HEK293 (cell line): ENCODE data around the gene RABGEF1.
"Not testable (repeated sequence)": the region's sequence is repeated elsewhere in the genome, so short reads cannot be mapped to it uniquely, and the experiment has no call there.

ENCODE experiments used
- CTCF ChIA-PET: fragments of 350-600 bp; formaldehyde crosslinking; extraction: SDS; loops from one replicate; lab custom pipeline; 2021; ENCODE audit warnings: antibody characterized with exemption; lab: Yijun Ruan, JAX
- POLR2A ChIA-PET: fragments of 300-600 bp; formaldehyde crosslinking; extraction: SDS; loops from one replicate; lab custom pipeline; 2020; ENCODE audit warnings: antibody characterized with exemption, inconsistent platforms; lab: Yijun Ruan, JAX
- H3K27ac ChIP-seq: fragments of 200-500 bp; sonication (Bioruptor generic); 2 replicates; pipeline ENCODE4 v1.5.1; 2014; ENCODE audit warnings: low read depth, low read length, control low read depth, inconsistent platforms; ENCODE audit errors: extremely low read depth
- H3K36me3 ChIP-seq, 2 experiments: fragments of 200-500 bp in 1 of 2; sonication (Bioruptor generic) in 1 of 2; 1 replicate in 1 of 2; 2 replicates in 1 of 2; pipeline ENCODE4 v1.5.1; 2014 to 2017; ENCODE audit warnings: inconsistent platforms in 2 of 2, low read length in 2 of 2; ENCODE audit not compliant: control insufficient read depth in 2 of 2, insufficient read depth in 1 of 2
- H3K4me1 ChIP-seq: fragments of 200-500 bp; sonication (Bioruptor generic); 2 replicates; pipeline ENCODE4 v1.5.1; 2014; ENCODE audit warnings: mild to moderate bottlenecking, low read length, inconsistent platforms; ENCODE audit not compliant: control insufficient read depth, insufficient read depth
- H3K4me3 ChIP-seq: 2 replicates; pipeline ENCODE4 v1.5.1; 2011; ENCODE audit warnings: low read depth, mild to moderate bottlenecking, control low read depth, low read length, moderate library complexity
- H3K9me3 ChIP-seq: fragments of 200-500 bp; sonication (Bioruptor generic); 2 replicates; pipeline ENCODE4 v1.5.1; 2014; ENCODE audit warnings: low read depth, low read length, inconsistent platforms; ENCODE audit not compliant: control insufficient read depth, insufficient read depth
- PRDM2 ChIP-seq: fragments of 450-650 bp; formaldehyde crosslinking; IDR thresholded peaks from 2 replicates; pipeline ENCODE4 v1.5.1; 2016; ENCODE audit warnings: missing biosample characterization, missing genetic modification characterization, borderline replicate concordance
- WT1 ChIP-seq: fragments of 450-650 bp; formaldehyde crosslinking; IDR thresholded peaks from 2 replicates; pipeline ENCODE4 v1.5.1; 2016; ENCODE audit warnings: missing biosample characterization, missing genetic modification characterization
- ZBTB1 ChIP-seq: fragments of 450-650 bp; formaldehyde crosslinking; IDR thresholded peaks from 2 replicates; pipeline ENCODE4 v1.5.1; 2016; ENCODE audit warnings: missing biosample characterization, missing genetic modification characterization
- ZBTB48 ChIP-seq: fragments of 450-650 bp; formaldehyde crosslinking; IDR thresholded peaks from 2 replicates; pipeline ENCODE4 v1.5.1; 2016; ENCODE audit warnings: missing biosample characterization, missing genetic modification characterization
- ZNF140 ChIP-seq: fragments of 450-650 bp; formaldehyde crosslinking; IDR thresholded peaks from 2 replicates; pipeline ENCODE4 v1.5.1; 2016; ENCODE audit warnings: missing biosample characterization, missing genetic modification characterization
- ZNF157 ChIP-seq: fragments of 450-650 bp; formaldehyde crosslinking; IDR thresholded peaks from 2 replicates; pipeline ENCODE4 v1.5.1; 2016; ENCODE audit warnings: missing biosample characterization, missing genetic modification characterization
- ZNF175 ChIP-seq: fragments of 450-650 bp; formaldehyde crosslinking; IDR thresholded peaks from 2 replicates; pipeline ENCODE4 v1.5.1; 2016; ENCODE audit warnings: missing biosample characterization, missing genetic modification characterization
- ZNF18 ChIP-seq: fragments of 450-650 bp; formaldehyde crosslinking; IDR thresholded peaks from 2 replicates; pipeline ENCODE4 v1.5.1; 2016; ENCODE audit warnings: missing biosample characterization, missing genetic modification characterization
- ZNF239 ChIP-seq: fragments of 450-650 bp; formaldehyde crosslinking; IDR thresholded peaks from 2 replicates; pipeline ENCODE4 v1.5.1; 2016; ENCODE audit warnings: missing biosample characterization, missing genetic modification characterization
- ZNF311 ChIP-seq: fragments of 450-650 bp; formaldehyde crosslinking; IDR thresholded peaks from 2 replicates; pipeline ENCODE4 v1.5.1; 2017; ENCODE audit warnings: missing biosample characterization, missing genetic modification characterization, borderline replicate concordance
- ZNF391 ChIP-seq: fragments of 450-650 bp; formaldehyde crosslinking; IDR thresholded peaks from 2 replicates; pipeline ENCODE4 v1.5.1; 2016; ENCODE audit warnings: low read depth, missing biosample characterization, missing genetic modification characterization, borderline replicate concordance
- ZNF488 ChIP-seq: fragments of 450-650 bp; formaldehyde crosslinking; IDR thresholded peaks from 2 replicates; pipeline ENCODE4 v1.5.1; 2016; ENCODE audit warnings: missing biosample characterization, missing genetic modification characterization
- ZNF510 ChIP-seq: fragments of 450-650 bp; formaldehyde crosslinking; IDR thresholded peaks from 2 replicates; pipeline ENCODE4 v1.5.1; 2018; ENCODE audit warnings: mild to moderate bottlenecking, missing genetic modification characterization, missing biosample characterization; ENCODE audit not compliant: insufficient replicate concordance
- ZNF521 ChIP-seq: fragments of 450-650 bp; formaldehyde crosslinking; IDR thresholded peaks from 2 replicates; pipeline ENCODE4 v1.5.1; 2017; ENCODE audit warnings: missing biosample characterization, mild to moderate bottlenecking, missing genetic modification characterization
- ZNF623 ChIP-seq: fragments of 450-650 bp; formaldehyde crosslinking; IDR thresholded peaks from 2 replicates; pipeline ENCODE4 v1.5.1; 2016; ENCODE audit warnings: missing biosample characterization, missing genetic modification characterization
- ZNF639 ChIP-seq: fragments of 450-650 bp; formaldehyde crosslinking; IDR thresholded peaks from 2 replicates; pipeline ENCODE4 v1.5.1; 2016; ENCODE audit warnings: missing biosample characterization, missing genetic modification characterization
- ZNF76 ChIP-seq: fragments of 450-650 bp; formaldehyde crosslinking; IDR thresholded peaks from 2 replicates; pipeline ENCODE4; 2016; ENCODE audit warnings: low read depth, missing biosample characterization, missing genetic modification characterization, borderline replicate concordance

RABGEF1 gene

GRCh38 chr7:66807736-66808135, 67.2 kb downstream of the RABGEF1 start:
- no peak overlapping the region for H3K27ac ChIP-seq
- no peaks in the 10 kb centered on the region for H3K9me3 ChIP-seq
- TF ChIP-seq ZNF510 (tag by site-specific recombination) (no peak), ZNF639 (no peak), ZBTB1 (no peak), ZNF623 (tag by site-specific recombination) (no peak), ZNF157 (tag by site-specific recombination) (no peak), ZNF175 (no peak), ZNF239 (tag by site-specific recombination) (no peak)
- H3K4me3 ChIP-seq = no peak overlapping the region
- H3K4me1 ChIP-seq = no peaks in the 10 kb centered on the region
- H3K36me3 ChIP-seq = peaks cover 7 to 56% of the 10 kb centered on the region in 2 experiments
- ChIA-PET POLR2A (interaction anchor here (0.7 kb wide), 1 partner anchor 1793 kb away, joined by 7 read pairs; no protein-coding TSS in a partner anchor), CTCF (no interaction called here)

GRCh38 chr7:66810716-66811115, 70.2 kb downstream of the RABGEF1 start:
- TF ChIP-seq ZNF18 (tag by site-specific recombination) = no peak
- TF ChIP-seq WT1 (tag by site-specific recombination) = no peak
- no peak for TF ChIP-seq ZNF521 (tag by site-specific recombination)
- TF ChIP-seq ZNF391 (tag by site-specific recombination) = no peak
- no peak for TF ChIP-seq ZNF76 (tag by site-specific recombination)
- no peak for TF ChIP-seq ZNF311 (tag by site-specific recombination)
- TF ChIP-seq ZBTB48 (tag by site-specific recombination) = no peak
- no peak for TF ChIP-seq PRDM2 (tag by site-specific recombination)
- no peak for TF ChIP-seq ZNF140 (tag by site-specific recombination)
- no peak for TF ChIP-seq ZNF488 (tag by site-specific recombination)
- CTCF ChIA-PET = no interaction called here
- H3K9me3 ChIP-seq = no peaks in the 10 kb centered on the region
- H3K4me1 ChIP-seq = no peaks in the 10 kb centered on the region
- no peak overlapping the region for H3K27ac ChIP-seq
- peaks cover 7 to 44% of the 10 kb centered on the region in 2 experiments for H3K36me3 ChIP-seq
- POLR2A ChIA-PET = interaction anchor here (1.9 to 2.0 kb wide), 2 partner anchors 34 to 70 kb away, joined by 5 to 6 read pairs; partner anchors contain the start of gene RABGEF1
- no peak overlapping the region for H3K4me3 ChIP-seq

GRCh38 chr7:66815186-66815875, 74.8 kb downstream of the RABGEF1 start:
- H3K27ac ChIP-seq, H3K4me3 ChIP-seq, H3K36me3 ChIP-seq, H3K9me3 ChIP-seq, H3K4me1 ChIP-seq, POLR2A ChIA-PET: not testable (repeated sequence)
- CTCF ChIA-PET = interaction anchor here (0.6 kb wide), 1 partner anchor 18 kb away, joined by 3 read pairs; no protein-coding TSS in a partner anchor
